ENCODE results near the gene RSPH10B2. TPM values are rescaled to one million over a fixed set of nuclear protein-coding genes. Genes with fewer than 3 reads are reported as not detected.

The RSPH10B2 gene
- total RNA-seq, 1 experiment from 2014 or later = 0.33 TPM

GRCh38 chr7:6729492-6730342 is 24.2 kb upstream of the RSPH10B2 start:
- no peak overlapping the region for H4K91ac ChIP-seq (ENCODE audit: insufficient read length, low read depth, low read length)
- peaks cover 5% of the 10 kb centered on the region for H3K23me2 ChIP-seq (ENCODE audit: insufficient read length, low read depth, low read length, poor library complexity, severe bottlenecking)
- peak overlapping the region; percentile 63 for H3K4me2 ChIP-seq (ENCODE audit: insufficient read depth, insufficient read length, low read length)
- H3K23ac ChIP-seq (ENCODE audit: insufficient read length, low read depth, low read length) = no peak overlapping the region
- H3K79me2 ChIP-seq (ENCODE audit: insufficient read depth, low read length) = peaks cover 1% of the 10 kb centered on the region; the same call in 1 of the 2 replicates
- Mint-ChIP-seq H3K36me3 (ENCODE audit: insufficient read depth in 1 of 3, low read depth in 3 of 3) (peaks cover 26 to 33% (median 30%) of the 10 kb centered on the region in 3 experiments), H3K4me3 (peak overlapping the region; percentile 88 to 90), H3K27me3 (ENCODE audit: low read depth) (peaks cover 15% of the 10 kb centered on the region), H3K27ac (peak overlapping the region; percentile 81 to 99 (median 95)), H3K4me1 (peaks cover 7 to 24% of the 10 kb centered on the region in 2 experiments), H3K9me3 (no peaks in the 10 kb centered on the region; a peak in 1 of 5 replicates)
- no peak overlapping the region for H2AFZ ChIP-seq (ENCODE audit: low read length)
- no peak overlapping the region for H2BK15ac ChIP-seq (ENCODE audit: low read depth, low read length)
- H3K18ac ChIP-seq (ENCODE audit: insufficient read length, low read depth, low read length) = no peak overlapping the region
- no peaks in the 10 kb centered on the region for H4K20me1 ChIP-seq (ENCODE audit: control insufficient read depth, insufficient read depth, insufficient read length)
- no peak overlapping the region for H4K5ac ChIP-seq (ENCODE audit: insufficient read length, low read depth, low read length)
- H3K79me1 ChIP-seq (ENCODE audit: insufficient read depth, low read depth, low read length, poor library complexity, severe bottlenecking) = no peaks in the 10 kb centered on the region
- no peak overlapping the region for H2BK120ac ChIP-seq (ENCODE audit: low read depth, low read length, poor library complexity, severe bottlenecking)
- TF ChIP-seq CTCF (conservative IDR thresholded peaks at IDR 0.05) = no peak
- H2BK20ac ChIP-seq (ENCODE audit: low read depth, low read length, poor library complexity, severe bottlenecking) = no peak overlapping the region
- no peak overlapping the region for H4K8ac ChIP-seq (replicated peaks; ENCODE audit: insufficient read length, low read depth, low read length)
- no peaks in the 10 kb centered on the region for H3K27me3 ChIP-seq (ENCODE audit: insufficient read depth, low read length)
- no peaks in the 10 kb centered on the region for H3K4me1 ChIP-seq (ENCODE audit: insufficient read depth, low read length)
- H3K27ac ChIP-seq (ENCODE audit: insufficient read length, low read depth, low read length) = no peak overlapping the region
- H3K4ac ChIP-seq (ENCODE audit: low read depth, low read length) = no peak overlapping the region
- WGBS (ENCODE audit: extremely low coverage, insufficient read length, low lambda C conversion rate) = no CpG with 5 or more reads among the region's 66 CpGs
- H3K9ac ChIP-seq (ENCODE audit: extremely low read depth, insufficient read length, low read length) = peak overlapping the region; percentile 62
- no peak overlapping the region for H2BK12ac ChIP-seq (ENCODE audit: insufficient read length, low read depth, low read length)
- H3K9me3 ChIP-seq (ENCODE audit: control insufficient read depth, low read depth, low read length) = no peaks in the 10 kb centered on the region
- H3K14ac ChIP-seq (ENCODE audit: insufficient read depth, low read length) = peak overlapping the region; percentile 8; the same call in 1 of the 2 replicates
- no peak overlapping the region for H2AK5ac ChIP-seq (ENCODE audit: insufficient read length, low read length)
- peak; percentile 98 for DNase-seq
- H2BK5ac ChIP-seq (ENCODE audit: insufficient read length, low read length) = no peak overlapping the region
- no peak overlapping the region for H3T11ph ChIP-seq (ENCODE audit: low read length)
- H3K56ac ChIP-seq (ENCODE audit: insufficient read length, low read depth, low read length) = no peak overlapping the region

Measured in H9 (cell line).